Measurements from ENCODE around the gene MCM9. TPM values are rescaled to one million over a fixed set of nuclear protein-coding genes. Genes with fewer than 3 reads are reported as not detected.

MCM9 gene
- total RNA-seq, 1 donor from 2014 or later: 29.0 TPM

DNA sequence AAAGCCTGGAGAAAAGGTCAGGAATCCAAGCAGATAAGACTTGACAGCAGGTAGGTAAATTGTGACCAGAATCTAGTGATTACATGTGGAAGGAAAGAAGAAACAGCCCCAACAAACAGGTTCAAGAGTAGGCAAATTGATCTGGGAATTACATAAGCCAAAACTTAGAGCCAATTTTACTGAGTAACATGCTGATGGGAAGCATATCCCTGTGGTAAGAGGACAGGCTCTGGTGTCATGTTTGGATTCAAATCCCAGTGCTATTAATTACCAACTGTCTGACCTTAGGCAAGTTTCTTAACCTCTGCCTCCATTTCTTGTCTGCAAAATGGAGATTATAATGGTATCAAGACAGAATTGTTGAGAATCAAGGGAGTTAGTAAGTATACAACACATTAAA is 20.4 kb downstream of the MCM9 start:
- Mint-ChIP-seq H3K36me3 (peaks cover 25% of the 10 kb centered on the region), H3K9me3 (no peaks in the 10 kb centered on the region), H3K27me3 (ENCODE audit: insufficient read depth, low read depth) (no peaks in the 10 kb centered on the region), H3K4me3 (no peak overlapping the region), H3K4me1 (no peaks in the 10 kb centered on the region), H3K27ac (no peak overlapping the region)
- H3K36me3 ChIP-seq: peaks cover 10% of the 10 kb centered on the region
- no peak overlapping the region for H3K4me2 ChIP-seq
- TF ChIP-seq EZH2 (IDR thresholded peaks at IDR 0.05): no peak
- TF ChIP-seq, protein P1, sequence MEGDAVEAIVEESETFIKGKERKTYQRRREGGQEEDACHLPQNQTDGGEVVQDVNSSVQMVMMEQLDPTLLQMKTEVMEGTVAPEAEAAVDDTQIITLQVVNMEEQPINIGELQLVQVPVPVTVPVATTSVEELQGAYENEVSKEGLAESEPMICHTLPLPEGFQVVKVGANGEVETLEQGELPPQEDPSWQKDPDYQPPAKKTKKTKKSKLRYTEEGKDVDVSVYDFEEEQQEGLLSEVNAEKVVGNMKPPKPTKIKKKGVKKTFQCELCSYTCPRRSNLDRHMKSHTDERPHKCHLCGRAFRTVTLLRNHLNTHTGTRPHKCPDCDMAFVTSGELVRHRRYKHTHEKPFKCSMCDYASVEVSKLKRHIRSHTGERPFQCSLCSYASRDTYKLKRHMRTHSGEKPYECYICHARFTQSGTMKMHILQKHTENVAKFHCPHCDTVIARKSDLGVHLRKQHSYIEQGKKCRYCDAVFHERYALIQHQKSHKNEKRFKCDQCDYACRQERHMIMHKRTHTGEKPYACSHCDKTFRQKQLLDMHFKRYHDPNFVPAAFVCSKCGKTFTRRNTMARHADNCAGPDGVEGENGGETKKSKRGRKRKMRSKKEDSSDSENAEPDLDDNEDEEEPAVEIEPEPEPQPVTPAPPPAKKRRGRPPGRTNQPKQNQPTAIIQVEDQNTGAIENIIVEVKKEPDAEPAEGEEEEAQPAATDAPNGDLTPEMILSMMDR (IDR thresholded peaks at IDR 0.05): no peak
- no peak for TF ChIP-seq EZH2phosphoT487 (IDR thresholded peaks at IDR 0.05)
- no peak overlapping the region for H3K9ac ChIP-seq
- H3F3A ChIP-seq (ENCODE audit: low read depth): no peaks in the 10 kb centered on the region
- H3K27ac ChIP-seq: peak overlapping the region; percentile 22
- no peaks in the 10 kb centered on the region for H3K27me3 ChIP-seq
- H4K20me1 ChIP-seq (ENCODE audit: low read depth): no peaks in the 10 kb centered on the region
- no peak for DNase-seq (ENCODE audit: low spot score)
- H2AFZ ChIP-seq (replicated peaks): no peak overlapping the region
- no peaks in the 10 kb centered on the region for H3K9me3 ChIP-seq (ENCODE audit: low read depth)
- no peak overlapping the region for H3K4me3 ChIP-seq
- no peaks in the 10 kb centered on the region for H3K4me1 ChIP-seq
- no peaks in the 10 kb centered on the region for H3K79me2 ChIP-seq (ENCODE audit: low read depth)

DNA sequence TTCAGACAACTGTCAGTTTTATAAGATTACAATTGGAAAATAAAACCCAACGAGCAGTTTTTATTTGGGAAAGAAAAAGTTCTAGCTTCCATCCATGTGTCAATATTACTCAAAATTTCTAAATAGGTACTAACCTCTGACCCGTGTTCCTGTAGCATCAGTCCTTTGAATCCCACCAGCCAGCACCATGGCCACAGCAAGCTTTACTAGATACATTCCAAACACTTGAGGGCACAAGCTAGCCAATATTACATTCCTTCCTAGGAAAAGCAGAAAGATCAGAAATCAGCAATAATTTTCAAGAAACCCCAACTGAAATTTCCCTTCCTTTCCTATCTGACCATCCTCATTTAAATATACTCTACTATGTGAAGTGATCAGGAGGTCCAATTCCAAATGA is 21.8 kb downstream of the MCM9 start:
- Histone ChIP-seq H4K20me1 (ENCODE audit: low read depth) (peaks cover 3% of the 10 kb centered on the region), H3K36me3 (peaks cover 20% of the 10 kb centered on the region), H3K27ac (no peak overlapping the region), H3K4me2 (no peak overlapping the region), H3K9ac (no peak overlapping the region), H3K27me3 (no peaks in the 10 kb centered on the region), H2AFZ (replicated peaks) (no peak overlapping the region), H3K4me1 (no peaks in the 10 kb centered on the region), H3K4me3 (no peak overlapping the region), H3K79me2 (ENCODE audit: low read depth) (no peaks in the 10 kb centered on the region), H3F3A (ENCODE audit: low read depth) (no peaks in the 10 kb centered on the region), H3K9me3 (ENCODE audit: low read depth) (no peaks in the 10 kb centered on the region)
- no peak for DNase-seq (ENCODE audit: low spot score)
- H3K27ac Mint-ChIP-seq: no peak overlapping the region
- H3K27me3 Mint-ChIP-seq (ENCODE audit: insufficient read depth, low read depth): no peaks in the 10 kb centered on the region
- H3K9me3 Mint-ChIP-seq: no peaks in the 10 kb centered on the region
- no peaks in the 10 kb centered on the region for H3K4me1 Mint-ChIP-seq
- TF ChIP-seq EZH2 (IDR thresholded peaks at IDR 0.05) (no peak), EZH2phosphoT487 (IDR thresholded peaks at IDR 0.05) (no peak)
- TF ChIP-seq, protein P1 (IDR thresholded peaks at IDR 0.05): no peak
- no peak overlapping the region for H3K4me3 Mint-ChIP-seq
- H3K36me3 Mint-ChIP-seq: peaks cover 29% of the 10 kb centered on the region

DNA sequence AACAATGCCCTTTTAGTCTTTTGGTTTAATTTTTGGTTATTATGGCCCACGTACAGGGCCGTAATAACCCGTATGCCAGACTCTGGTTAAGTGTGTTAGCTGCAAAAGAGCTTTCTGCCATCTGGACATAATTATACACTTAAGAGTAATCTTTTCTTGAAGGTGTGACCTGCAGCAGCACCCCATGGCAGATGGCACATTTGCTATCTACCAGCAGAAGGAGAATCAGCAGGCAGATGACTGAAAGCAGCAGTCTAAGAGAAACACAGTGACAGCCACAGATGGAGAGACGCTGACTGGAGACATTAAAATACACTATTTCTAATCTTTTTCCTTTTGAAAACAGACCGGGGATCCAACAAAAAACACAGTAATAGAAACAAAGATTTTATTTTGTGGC is 22.3 kb downstream of the MCM9 start:
- Mint-ChIP-seq H3K4me3 (no peak overlapping the region), H3K27me3 (ENCODE audit: insufficient read depth, low read depth) (no peaks in the 10 kb centered on the region), H3K27ac (no peak overlapping the region), H3K4me1 (no peaks in the 10 kb centered on the region), H3K9me3 (no peaks in the 10 kb centered on the region), H3K36me3 (peaks cover 29% of the 10 kb centered on the region)
- Histone ChIP-seq H3K9ac (no peak overlapping the region), H3F3A (ENCODE audit: low read depth) (no peaks in the 10 kb centered on the region), H3K9me3 (ENCODE audit: low read depth) (no peaks in the 10 kb centered on the region), H3K4me1 (no peaks in the 10 kb centered on the region), H2AFZ (replicated peaks) (no peak overlapping the region), H3K4me2 (no peak overlapping the region), H3K27ac (no peak overlapping the region), H3K27me3 (no peaks in the 10 kb centered on the region), H3K4me3 (no peak overlapping the region), H4K20me1 (ENCODE audit: low read depth) (peaks cover 3% of the 10 kb centered on the region), H3K79me2 (ENCODE audit: low read depth) (no peaks in the 10 kb centered on the region), H3K36me3 (peaks cover 20% of the 10 kb centered on the region)
- TF ChIP-seq, protein P1 (IDR thresholded peaks at IDR 0.05): no peak
- TF ChIP-seq EZH2 (IDR thresholded peaks at IDR 0.05): no peak
- TF ChIP-seq EZH2phosphoT487 (IDR thresholded peaks at IDR 0.05): no peak
- no peak for DNase-seq (ENCODE audit: low spot score)
